ENCODE measurements around the gene TMTC1.

The TMTC1 gene

DNA sequence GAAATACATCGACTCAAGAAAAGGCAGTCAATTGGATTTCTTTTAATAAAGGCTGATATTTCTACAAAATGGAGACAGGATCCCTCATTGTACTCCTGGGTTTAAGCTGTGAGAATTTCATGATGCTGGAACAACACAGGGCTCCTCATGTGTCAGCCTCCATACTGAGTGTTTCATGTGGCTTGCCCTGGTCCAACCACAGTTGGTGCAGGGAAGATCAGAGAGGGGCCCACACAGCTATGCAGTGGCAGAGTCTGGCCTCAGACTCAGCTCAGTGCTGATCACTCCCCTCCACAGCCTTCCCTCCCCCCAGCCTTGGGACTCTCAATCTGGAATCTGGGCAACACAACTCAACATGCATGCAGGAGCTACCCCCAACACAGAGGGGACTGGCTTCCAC, 163.7 kb downstream of the TMTC1 start:
- DNase-seq (ENCODE audit: low read depth in 2 of 2, low spot score in 1 of 2): no peak

DNA sequence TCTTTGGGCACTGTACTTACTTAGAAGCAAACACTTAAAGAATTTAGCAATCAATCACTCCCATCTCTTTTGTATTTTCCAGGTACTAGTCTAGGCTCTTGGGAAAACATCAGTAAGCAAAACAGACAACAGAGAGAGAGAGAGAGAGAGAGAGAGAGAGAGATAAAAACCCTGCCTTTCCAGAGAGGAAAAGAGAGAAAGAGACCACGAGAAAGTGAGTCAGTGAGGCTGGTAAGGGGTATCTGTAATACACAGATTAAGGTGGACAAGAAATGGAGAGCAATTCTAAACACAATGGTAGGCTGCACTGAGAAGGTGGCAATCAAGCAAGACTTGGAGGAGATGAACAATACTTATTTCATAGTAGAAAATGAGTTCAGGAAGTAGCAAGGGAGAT, 166.3 kb downstream of the TMTC1 start:
- no peak for DNase-seq (ENCODE audit: low read depth in 2 of 2, low spot score in 1 of 2)

DNA sequence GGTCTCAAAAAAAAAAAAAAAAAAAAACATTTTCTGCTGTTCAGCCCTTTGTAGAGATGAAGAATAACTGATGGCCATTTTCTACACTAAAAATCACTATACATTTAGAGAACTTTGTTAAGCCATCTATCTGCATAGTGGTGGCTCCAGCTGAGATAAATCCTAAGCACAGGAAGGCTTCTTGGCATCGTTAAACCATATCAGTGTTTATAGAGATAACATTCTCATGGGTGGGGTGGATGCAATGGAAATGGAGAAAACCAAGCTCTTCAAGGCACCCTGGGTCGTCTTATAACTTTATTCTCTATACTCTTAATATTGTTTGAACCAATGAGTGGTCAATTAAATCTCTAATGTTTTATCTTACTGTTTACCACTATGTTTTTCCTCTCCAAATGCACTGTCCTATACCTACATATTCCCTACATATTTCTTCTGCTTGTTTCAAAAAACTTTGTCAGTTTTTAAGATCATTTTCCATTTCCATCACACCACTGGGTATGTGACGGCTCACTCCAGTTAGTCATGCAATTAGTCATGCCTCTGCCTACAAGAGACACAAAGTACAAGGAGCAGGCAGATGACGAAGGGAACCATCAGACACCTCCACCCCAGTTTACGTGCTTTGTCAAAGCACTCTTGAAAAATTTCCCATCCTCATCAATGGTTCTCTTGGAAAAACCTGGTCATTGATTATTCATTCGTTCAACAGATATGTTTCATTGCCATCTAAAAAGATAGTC, 166.9 kb downstream of the TMTC1 start:
- no peak for DNase-seq (ENCODE audit: low read depth in 2 of 2, low spot score in 1 of 2)

DNA sequence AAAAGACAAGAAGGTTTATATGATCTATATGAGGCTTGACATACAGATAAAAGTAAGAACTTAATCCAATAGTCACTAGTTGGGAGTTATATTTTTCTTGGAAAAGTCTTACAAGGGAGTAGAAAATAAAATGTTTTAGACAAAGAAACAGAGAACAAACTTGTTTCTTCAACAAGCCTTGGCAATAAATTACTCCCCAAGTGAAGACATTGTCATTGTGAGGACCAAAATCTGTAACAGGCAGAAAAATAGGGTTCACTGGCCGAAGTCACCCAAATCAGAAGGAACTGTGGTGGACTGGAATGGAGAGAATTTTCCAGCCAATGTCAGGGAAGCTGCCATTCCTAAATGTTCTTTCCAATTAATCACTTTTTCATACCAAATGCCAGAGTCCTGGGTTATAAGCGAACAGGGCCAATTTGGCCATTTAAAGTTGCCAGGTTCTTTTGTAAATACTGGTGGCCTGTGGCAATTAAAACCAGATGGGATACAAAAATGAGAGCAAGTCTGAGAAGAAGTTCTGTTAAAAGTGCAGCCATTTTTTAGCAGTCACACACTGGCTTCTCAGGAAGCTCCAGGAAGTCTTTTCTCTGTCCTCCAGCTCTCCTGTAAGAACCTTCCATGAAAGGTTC, 168.9 kb downstream of the TMTC1 start:
- DNase-seq (ENCODE audit: low read depth in 2 of 2, low spot score in 1 of 2): no peak

DNA sequence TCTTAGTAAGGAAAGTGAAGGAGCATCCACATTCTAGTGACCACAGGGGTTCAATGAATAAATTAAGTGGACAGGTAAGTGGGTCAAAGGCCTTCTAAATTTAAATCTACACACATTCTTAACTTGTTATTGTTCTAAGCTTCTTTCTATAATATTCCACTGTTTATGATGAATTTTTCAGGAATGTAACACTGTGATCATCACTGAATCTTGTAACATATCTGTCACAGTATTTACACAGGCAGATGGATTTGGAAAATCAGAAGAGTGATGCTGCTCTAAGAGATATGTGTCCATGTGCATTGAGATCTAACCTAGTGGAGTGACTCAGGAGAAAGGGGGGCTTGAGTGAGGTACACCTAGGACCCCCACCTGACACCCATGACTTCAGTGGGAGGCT, 170.8 kb downstream of the TMTC1 start:
- DNase-seq (ENCODE audit: low read depth in 2 of 2, low spot score in 1 of 2): no peak

DNA sequence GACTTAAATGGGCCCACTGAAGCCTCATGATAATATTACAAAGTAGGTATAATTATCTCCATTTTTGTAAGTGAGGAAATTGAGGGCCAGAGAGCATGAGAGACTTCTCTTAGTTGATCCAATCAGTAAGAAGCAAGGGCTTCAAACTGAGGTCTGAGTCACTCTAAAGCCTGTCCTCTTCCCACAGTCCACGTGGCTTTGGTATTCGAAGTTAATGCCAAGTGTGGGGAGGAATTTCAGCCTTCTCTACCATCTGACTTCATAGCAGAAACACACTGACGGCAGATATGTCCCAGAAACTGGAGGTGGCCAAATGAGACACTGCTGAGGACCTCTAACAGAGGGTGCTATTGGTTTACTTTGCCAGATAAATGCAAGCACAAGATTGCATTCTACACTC, 171.8 kb downstream of the TMTC1 start:
- DNase-seq (ENCODE audit: low read depth in 2 of 2, low spot score in 1 of 2): no peak

DNA sequence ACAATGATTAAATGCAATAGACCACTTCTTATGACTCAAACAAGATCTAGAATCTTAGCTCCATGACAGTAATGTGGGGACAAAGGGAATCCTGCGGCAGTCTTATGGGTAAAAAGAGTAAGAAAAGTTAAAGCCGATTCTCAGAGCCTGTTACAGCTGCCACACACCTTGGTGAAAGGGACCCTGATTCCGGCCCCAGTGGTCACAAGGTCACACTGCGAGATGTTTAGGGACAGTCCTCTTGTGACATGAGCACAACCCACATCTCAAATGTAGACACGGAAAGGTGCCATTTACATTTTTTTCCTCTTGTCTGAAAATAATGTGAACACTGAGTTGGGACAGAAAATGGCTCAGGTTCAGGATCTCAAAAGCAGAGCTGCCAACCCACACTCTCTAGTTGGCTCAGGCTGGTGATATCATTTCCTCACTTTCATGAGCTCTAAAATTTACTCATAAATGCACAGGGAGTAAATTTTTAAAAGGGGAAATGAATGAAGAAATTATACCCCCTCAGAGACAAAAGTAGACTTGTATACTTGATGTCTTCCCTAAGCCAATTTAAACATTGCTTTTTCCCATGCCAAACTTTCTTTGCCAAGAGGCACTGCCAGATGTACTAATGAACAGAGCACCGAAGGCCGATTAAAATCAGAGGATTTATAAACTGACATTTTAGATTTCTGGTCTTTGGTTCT, 173.1 kb downstream of the TMTC1 start:
- DNase-seq (ENCODE audit: low read depth in 2 of 2, low spot score in 1 of 2): no peak

DNA sequence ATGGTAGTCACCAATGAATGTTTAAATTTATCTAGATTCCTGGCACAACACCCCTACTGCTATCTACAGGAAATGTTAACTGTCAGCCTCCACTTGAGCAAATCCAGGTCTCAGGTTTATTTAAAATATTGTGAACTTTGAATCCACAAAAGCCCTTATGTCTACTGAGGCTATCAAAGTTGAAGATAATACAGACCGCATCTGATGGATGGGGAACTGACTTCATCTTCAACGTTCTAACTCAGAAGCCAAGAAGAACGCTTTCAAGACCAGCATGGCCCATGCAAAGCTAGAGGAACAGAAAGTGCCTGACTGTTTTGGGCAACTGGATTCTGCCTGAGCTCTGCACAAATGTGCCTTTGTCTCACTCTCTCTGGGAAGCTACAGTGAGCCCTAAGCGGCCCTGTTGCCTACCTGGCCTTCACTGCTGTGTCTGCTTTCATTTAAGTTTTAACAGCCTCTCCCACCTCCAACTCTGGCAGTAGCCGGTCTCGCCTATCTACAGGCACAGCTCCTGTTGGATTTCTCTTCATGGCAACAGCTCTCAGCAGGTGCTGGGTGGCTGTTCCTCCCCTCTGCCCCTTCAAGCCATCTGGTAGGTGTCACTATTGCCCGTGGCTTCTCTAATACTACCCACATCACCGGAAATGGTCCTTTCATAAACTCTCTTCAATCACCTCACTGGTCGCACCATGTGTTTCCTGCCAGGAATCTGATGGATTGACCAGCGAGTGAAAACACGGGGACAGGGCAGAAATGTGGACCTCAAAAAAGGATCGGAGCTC, 174.1 kb downstream of the TMTC1 start:
- no peak for DNase-seq (ENCODE audit: low read depth in 2 of 2, low spot score in 1 of 2)

DNA sequence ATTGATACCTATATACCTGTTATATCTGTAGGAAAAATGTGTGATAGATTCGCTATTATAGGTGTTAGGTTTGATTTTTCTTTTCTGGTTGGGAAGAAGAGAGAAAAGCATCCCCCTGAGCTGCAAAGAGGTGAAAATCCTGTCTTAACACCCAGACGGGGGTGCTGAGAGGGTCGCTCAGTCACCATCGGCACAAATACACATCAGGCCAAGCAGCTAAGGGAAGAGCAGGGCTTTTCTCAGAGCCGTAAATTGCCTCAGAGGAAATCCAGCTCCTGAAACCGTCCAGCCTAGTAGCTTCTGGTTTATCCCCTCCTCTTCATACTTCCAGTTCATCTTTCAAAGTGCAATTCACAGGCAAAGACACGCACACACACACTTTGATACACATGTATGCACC, 175.2 kb downstream of the TMTC1 start:
- DNase-seq (ENCODE audit: low read depth in 2 of 2, low spot score in 1 of 2): no peak

DNA sequence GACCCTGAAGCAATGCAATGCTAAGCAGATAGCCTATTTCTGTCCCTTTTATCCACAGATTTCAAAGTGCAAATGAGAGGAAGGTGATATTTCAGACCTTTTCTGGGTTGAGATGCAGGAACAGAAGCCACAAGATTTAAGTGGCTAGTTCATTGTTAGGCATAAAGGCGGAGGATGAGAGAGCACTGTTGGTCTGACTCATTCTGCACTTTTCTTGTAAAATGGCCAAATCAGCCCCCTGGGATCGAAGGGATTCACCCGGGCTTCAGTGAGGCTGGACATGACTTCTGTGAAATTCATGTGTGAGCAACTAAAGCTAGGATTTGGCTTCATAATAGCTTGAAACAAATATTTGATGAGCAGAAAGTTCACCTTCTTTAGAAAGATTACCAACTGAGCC, 184.4 kb downstream of the TMTC1 start:
- no peak for DNase-seq (ENCODE audit: low read depth in 2 of 2, low spot score in 1 of 2)

DNA sequence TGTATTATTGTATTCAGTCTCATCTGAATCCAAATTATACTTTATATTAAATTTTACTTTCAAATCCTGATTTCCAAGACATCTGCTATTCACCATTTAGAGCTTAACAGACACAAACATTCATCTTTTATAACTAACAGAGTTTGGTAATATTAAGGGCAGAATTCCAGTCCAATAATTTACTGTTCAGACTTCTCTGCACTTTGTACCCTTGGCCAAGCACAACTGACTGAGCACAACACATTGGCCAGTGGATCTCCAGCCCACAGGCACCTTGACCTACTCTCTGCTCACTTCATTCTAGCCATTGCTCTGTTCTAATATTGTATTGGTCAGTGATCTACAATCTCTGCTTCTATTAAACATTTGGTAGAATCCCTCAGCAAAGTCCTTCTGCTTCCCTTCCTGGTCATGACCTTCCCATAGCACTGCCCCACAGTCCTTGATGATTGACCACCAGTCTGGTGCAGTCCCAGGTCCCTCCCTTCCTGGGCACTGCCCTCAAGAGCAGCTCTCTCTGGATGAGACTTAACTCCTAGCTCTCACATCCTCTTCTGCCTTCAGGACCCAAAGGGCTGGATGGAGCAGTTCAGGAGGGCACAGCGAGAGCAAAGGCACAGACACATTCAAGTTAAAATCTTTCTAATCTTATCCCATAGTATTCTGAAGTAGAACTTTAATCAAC, 188.5 kb downstream of the TMTC1 start:
- DNase-seq (ENCODE audit: low read depth in 2 of 2, low spot score in 1 of 2): no peak

DNA sequence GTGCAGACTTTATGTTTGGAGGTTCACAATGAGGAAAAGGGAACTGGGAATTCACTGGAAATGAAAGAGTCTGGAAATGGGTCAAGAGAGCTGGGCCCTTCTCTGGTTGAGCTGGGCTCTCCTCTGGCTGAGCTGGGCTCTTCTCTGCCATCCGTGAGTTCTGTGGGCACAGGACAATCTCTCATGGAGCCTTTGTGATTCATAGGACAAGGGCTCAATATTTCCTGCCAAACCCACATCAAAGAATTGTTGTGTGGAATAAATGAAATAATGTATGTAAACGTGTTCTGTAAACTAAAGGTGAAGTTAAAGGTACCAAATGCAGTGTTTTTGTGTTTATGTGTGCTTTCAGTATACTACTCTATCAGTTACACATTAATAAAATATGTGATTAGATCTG, 190.7 kb downstream of the TMTC1 start:
- DNase-seq (ENCODE audit: low read depth in 2 of 2, low spot score in 1 of 2): no peak

DNA sequence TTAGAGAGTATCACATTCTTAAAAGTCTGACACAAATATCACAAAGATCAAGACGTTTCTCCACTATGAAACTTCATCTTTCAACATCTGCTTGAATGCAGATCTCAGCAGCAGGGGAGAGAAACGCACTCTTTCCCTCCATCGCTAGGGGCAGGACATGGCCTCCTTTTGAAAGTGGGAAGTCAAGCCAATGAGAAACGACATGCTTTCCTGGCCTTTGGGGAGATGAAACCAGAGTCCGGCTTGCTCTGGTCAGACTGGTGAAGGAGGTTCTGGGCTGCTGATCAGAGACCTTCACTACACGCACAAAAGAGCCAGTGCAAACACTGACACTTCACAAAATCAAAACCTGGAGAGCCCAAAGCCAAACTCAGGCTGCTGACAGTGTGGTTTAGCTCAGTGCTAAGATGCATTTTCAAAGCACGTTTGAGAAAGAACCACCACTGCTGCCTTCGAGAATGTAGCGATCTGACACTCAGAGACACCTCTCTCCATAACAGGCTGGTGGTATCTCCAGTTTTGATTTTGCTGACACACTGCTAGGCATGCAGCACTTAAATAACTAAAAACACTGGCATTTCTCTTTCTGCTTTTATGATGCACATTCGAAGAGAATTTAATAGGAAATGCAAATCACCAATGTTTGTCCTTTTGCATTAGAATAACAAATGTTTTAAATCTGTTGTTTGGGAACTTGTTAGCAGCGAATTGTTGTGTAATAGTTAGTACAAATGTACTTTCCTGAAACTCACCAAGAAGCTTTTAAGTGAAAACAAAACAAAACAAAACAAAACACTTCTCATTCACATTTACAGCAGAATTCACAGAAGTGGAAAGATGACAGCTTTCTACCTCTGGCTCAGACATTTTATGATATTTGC, 192.4 kb downstream of the TMTC1 start:
- DNase-seq (ENCODE audit: low read depth in 2 of 2, low spot score in 1 of 2): no peak

DNA sequence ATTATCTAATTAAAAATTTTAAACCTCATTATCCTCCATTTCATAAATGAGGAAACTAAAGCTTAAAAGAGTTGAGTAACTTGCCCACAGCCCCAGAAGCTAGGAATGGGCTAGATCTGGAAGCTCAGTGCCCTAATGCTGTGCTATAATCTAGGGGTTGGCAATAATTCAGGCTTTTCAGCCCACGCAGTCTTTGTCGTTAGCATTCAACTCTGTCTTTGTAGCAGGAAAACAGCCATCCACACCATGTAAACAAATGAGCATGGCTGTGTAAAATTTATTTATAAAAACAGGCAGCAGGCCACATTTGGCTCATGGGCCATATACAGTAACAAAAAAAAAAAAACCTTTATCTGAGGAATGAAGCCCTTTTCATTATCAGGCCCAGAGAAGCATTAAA, 193.9 kb downstream of the TMTC1 start:
- DNase-seq (ENCODE audit: low read depth in 2 of 2, low spot score in 1 of 2): no peak

DNA sequence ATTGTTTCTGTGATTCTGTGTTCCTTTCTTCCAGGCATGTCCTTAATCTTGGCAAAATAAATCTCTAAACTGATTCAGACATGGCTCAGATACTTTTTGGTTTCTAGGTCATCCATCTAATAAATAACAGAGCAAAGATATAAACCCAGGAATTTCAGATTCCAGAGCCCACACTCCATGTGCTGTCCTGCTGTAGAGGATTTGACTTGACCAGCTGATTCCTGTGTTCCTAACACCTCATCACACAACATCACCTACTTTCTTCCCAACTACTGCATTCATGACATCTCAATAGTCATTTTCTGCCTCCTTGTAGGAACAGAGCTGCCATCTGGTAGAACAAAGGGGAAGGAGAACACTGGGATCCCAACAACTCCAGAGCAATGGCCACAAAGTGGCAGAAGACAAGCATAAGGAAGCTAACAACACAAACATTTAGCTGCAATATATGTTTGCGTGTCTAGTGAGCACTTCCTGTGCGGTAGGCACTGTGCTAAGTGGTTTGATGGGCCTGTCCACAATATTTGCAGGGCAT, 194.4 kb downstream of the TMTC1 start:
- DNase-seq (ENCODE audit: low read depth in 2 of 2, low spot score in 1 of 2): no peak

DNA sequence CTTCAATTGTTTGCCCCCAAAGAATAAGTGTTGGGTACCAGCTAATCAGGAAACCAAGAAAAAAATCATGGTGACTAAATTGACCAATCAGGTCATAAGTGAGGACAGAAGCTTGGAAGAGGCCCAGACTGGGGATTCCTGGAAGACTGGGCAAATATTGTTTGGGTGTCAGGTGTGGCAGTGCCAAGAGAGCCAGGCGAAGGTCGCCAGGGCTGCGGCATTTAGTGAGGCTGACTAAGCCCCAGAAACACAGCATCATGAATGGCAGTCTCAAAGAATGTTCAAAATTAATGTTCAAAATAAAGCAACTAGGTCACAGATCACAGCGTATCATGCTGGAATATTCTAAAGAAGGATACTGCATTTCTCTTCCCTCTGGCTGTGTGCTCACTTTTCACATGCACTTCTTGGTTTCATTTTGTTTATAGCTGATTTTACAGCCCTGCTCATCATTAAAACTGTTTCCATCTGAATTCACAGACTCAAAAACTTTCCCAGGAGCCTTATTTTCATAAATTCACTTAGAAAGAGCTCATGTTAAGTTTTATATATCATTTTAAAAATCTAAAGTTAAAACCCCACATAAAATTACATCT, 201.0 kb downstream of the TMTC1 start:
- DNase-seq (ENCODE audit: low read depth in 2 of 2, low spot score in 1 of 2): no peak

DNA sequence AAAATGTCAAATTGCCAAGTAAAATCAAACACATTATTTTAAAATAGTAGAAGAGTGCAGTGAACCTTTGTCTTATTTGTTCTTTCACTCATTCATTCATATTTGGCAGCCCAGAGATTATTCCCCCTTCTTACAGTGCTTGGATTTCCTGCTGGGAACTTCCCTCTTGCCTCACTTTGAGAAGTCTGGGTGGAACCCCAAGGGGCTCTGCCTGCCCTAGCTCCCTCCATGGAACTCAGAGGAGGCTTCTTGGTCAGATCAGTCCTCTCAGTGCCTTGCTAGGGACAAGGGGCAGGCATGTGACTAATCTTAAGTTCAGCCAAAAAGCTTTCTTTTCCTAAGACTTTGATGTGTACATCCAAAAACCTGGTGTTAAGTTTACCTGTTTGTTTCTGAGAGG, 201.6 kb downstream of the TMTC1 start:
- no peak for DNase-seq (ENCODE audit: low read depth in 2 of 2, low spot score in 1 of 2)

DNA sequence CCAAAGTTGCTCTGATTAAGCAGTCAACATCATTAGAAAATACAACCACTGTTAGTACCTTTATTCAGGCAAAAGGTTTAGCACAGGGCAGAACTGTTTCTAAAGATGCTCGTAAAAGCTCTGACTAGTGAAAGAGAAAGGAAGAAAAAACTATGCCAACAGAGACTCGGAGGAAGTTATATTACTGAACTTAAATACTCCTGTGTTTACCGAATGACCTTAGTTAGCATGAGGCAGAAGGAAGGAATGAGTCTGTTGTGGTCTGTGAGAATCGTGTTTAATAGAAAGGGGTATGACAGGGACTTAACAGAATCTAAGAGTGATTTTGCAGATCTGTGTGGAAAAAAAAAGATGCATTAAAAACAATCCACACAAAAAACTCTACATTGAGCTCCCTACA, 202.1 kb downstream of the TMTC1 start:
- no peak for DNase-seq (ENCODE audit: low read depth in 2 of 2, low spot score in 1 of 2)

DNA sequence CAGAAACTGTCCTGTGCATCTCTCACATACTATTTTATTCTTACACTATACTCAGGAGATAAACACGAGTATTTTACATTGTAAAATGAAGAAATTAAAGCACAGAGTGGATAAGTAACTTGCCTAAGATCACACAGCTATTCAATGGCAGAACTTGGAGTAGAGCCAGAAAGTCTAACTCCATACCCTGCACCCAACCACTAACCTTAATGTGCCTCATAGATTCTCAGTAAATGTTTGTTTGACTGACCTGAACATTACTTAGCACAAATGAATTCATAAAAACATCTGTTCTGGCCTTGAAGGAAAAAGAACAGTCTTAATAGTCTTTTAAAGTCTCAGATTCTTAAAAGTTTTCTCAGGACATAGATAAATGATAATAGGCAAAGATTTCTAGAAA, 202.8 kb downstream of the TMTC1 start:
- no peak for DNase-seq (ENCODE audit: low read depth in 2 of 2, low spot score in 1 of 2)

DNA sequence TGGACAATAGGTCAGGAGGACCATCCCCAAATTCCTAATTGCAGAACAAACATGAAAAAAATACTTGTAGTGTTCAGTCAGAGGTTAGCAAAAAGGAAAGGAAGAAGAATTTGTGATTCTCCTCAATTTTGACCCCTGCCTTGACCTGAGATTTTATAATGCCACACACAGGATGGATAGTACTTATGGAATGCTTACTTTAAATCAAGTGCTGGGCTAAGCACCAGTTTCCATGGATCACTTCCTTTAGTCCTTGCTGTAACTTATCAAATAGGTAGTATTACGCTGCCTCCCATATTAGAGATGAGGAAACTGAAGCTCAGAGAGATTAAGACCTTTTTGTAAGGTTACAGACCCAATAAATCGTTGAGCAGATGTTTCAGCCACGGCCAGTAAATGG, 205.0 kb downstream of the TMTC1 start:
- no peak for DNase-seq (ENCODE audit: low read depth in 2 of 2, low spot score in 1 of 2)
